HL-60 (cell line): ENCODE results near the gene DIAPH3.

Experiments
- SPI1 ChIP-seq: IDR thresholded peaks from 2 replicates; pipeline ENCODE4 v1.6.1; 2012; ENCODE audit warnings: low read depth, mild to moderate bottlenecking, borderline replicate concordance
- TF ChIP-seq, protein P1 (sequence below): IDR thresholded peaks from one replicate; pipeline ENCODE4 v1.5.1; 2011; ENCODE audit warnings: low read length, control low read depth, inconsistent platforms; ENCODE audit not compliant: insufficient read depth
- TF ChIP-seq, protein P2 (sequence below): IDR thresholded peaks from 2 replicates; pipeline ENCODE4 v1.6.1; 2012; ENCODE audit warnings: low read depth; ENCODE audit not compliant: insufficient replicate concordance

DNA sequence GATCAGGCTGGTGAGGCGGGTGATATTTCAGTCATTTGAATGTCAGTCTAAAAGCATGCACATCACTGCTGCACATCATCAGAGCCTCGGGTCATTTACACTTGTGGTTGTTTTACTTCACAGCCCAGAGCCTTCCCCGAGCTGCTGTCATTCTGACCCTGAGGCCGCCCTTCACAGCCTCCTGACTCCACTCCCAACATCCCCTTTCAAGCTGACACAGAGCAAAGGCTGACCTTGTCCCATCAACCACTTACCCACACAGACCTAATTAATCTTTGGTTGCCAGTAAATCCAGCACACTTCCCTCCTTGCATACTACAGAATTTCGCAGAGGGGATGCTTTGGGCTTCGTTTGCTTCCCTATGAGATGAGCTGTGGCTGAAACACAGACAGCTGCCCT lies 528.1 kb downstream of the DIAPH3 start:
- TF ChIP-seq, protein P1, sequence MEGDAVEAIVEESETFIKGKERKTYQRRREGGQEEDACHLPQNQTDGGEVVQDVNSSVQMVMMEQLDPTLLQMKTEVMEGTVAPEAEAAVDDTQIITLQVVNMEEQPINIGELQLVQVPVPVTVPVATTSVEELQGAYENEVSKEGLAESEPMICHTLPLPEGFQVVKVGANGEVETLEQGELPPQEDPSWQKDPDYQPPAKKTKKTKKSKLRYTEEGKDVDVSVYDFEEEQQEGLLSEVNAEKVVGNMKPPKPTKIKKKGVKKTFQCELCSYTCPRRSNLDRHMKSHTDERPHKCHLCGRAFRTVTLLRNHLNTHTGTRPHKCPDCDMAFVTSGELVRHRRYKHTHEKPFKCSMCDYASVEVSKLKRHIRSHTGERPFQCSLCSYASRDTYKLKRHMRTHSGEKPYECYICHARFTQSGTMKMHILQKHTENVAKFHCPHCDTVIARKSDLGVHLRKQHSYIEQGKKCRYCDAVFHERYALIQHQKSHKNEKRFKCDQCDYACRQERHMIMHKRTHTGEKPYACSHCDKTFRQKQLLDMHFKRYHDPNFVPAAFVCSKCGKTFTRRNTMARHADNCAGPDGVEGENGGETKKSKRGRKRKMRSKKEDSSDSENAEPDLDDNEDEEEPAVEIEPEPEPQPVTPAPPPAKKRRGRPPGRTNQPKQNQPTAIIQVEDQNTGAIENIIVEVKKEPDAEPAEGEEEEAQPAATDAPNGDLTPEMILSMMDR: no peak
- TF ChIP-seq, protein P2, sequence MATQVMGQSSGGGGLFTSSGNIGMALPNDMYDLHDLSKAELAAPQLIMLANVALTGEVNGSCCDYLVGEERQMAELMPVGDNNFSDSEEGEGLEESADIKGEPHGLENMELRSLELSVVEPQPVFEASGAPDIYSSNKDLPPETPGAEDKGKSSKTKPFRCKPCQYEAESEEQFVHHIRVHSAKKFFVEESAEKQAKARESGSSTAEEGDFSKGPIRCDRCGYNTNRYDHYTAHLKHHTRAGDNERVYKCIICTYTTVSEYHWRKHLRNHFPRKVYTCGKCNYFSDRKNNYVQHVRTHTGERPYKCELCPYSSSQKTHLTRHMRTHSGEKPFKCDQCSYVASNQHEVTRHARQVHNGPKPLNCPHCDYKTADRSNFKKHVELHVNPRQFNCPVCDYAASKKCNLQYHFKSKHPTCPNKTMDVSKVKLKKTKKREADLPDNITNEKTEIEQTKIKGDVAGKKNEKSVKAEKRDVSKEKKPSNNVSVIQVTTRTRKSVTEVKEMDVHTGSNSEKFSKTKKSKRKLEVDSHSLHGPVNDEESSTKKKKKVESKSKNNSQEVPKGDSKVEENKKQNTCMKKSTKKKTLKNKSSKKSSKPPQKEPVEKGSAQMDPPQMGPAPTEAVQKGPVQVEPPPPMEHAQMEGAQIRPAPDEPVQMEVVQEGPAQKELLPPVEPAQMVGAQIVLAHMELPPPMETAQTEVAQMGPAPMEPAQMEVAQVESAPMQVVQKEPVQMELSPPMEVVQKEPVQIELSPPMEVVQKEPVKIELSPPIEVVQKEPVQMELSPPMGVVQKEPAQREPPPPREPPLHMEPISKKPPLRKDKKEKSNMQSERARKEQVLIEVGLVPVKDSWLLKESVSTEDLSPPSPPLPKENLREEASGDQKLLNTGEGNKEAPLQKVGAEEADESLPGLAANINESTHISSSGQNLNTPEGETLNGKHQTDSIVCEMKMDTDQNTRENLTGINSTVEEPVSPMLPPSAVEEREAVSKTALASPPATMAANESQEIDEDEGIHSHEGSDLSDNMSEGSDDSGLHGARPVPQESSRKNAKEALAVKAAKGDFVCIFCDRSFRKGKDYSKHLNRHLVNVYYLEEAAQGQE: no peak
- TF ChIP-seq SPI1: no peak
